ENCODE results near the gene BATF.

Gene BATF

DNA sequence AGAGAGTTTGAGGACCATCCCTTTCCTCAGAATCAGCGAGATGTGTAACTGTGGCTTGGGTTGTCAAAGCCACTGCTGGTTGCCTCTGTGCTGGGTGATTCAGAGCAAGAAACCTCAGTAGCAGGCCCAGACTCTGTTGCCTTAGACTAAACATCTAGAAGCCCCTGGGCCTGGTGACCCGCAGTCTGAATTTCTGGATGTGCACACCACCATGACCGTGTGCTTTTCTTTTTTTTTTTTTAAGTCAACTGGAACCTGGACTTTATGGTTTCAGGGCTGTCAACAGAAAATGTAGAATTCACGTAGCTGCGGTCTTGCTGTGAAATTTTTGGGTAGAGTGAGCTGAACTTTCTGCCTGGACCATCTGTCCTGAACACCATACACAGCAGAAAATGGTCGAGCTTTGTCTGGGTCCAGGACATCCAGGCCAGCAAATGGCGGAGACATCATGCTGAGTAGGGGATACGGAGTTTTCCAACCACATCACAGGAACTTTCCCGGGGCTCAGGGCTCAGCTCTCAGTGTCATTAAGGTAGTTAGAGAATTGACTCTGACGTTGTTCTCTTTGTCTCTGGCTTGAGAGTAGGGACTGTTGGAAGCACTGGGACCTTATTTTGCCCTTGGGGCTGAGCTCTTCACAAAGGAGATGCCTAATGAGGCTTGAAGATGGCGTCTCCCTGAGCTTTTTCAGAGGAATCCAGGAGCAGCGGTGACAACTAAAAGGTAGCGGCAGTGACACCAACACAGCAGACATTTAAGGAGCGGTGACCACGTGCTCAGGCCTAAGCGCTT lies 23.0 kb upstream of the BATF start:
- DNase-seq (ENCODE audit: low read depth in 2 of 2), result no peak

DNA sequence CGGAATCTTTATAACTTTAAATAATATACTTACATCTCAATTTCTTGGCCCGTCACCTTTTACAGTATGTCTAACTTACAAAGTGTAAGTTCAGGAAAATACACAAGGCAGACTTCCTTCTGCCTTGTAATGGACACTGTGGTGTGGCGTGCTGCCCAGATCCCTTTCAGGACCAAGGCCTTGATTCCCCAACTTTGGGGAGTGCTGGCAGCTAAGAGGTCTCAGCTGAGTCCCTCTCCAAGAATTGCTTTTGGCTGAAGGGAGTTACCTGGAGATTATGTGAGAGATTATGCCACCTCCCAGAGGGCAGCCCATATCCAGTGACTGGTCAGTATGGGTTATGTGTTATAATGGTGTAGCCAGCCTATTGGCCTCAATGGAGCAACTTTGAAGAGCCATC lies 21.2 kb upstream of the BATF start:
- DNase-seq (ENCODE audit: low read depth in 2 of 2), result no peak

DNA sequence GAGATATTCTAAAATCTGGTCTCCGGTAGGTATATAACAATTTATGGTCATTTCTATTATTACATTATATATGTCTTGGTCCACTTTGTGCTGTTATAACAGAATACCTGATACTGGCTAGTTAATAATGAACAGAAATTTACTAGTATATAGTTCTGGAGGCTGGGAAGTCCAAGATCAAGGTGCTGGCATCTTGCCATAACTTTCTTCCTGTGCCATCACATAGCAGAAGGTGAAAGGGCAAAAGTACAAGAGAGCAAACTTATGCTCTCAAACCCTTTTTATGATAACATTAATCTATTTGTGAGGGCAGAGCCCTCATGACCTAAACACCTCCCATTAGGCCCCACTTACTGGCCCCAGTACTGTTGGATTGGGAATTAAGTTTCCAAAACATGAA lies 17.9 kb upstream of the BATF start:
- DNase-seq (ENCODE audit: low read depth in 2 of 2), result no peak

DNA sequence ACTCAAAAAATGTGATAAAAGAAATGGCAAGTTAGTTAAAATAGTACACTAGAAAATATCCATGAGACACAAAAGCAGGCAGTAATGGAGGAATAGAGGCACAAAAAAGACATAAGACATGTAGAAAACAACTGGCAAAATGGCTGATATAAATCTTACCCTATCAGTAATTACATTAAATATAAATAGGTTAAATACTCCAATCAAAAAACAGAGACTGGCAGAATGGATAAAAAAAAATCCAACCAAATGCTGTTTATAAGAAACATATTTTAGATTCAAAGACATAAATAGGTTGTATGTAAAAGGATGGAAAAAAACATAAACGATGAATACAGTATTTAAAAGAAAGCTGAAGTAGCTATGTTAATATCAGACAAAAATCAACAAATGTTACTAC lies 15.3 kb upstream of the BATF start:
- no peak for DNase-seq (ENCODE audit: low read depth in 2 of 2)

DNA sequence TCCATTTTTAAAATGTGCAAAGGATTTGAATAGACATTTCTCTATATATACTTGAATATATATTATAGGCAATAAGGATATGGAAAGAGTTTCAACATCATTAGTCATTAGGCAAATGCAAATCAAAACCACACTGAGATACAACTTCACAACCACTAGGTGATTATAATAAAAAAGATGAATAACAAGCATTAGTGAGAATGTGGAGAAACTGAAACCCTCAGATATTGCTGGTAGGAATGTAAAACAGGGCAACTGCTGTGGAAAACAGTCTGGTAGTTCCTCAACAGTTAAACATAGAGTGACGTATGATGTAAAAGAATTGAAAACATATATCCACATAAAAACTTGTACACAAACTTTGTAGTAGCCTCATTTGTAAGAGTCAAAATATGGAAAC lies 11.7 kb upstream of the BATF start:
- DNase-seq (ENCODE audit: low read depth in 2 of 2), result no peak

DNA sequence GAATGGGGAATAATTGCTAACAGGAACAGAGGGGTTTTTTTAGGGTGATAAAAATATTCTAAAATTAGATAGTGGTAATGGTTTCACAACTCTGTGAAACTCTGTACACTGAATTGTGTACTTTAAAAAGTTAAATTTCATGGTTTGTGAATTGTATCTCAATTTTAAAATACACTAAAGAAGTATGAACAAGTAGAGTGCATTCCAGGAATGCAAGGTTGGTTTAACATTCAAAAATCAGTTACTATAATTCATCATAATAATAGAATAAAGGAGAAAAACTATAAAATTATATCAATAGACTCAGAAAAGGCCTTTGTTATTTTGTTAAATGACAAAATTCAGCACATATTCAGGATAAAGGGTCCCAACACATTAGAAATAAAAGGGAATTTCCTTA lies 11.1 kb upstream of the BATF start:
- no peak for DNase-seq (ENCODE audit: low read depth in 2 of 2)

DNA sequence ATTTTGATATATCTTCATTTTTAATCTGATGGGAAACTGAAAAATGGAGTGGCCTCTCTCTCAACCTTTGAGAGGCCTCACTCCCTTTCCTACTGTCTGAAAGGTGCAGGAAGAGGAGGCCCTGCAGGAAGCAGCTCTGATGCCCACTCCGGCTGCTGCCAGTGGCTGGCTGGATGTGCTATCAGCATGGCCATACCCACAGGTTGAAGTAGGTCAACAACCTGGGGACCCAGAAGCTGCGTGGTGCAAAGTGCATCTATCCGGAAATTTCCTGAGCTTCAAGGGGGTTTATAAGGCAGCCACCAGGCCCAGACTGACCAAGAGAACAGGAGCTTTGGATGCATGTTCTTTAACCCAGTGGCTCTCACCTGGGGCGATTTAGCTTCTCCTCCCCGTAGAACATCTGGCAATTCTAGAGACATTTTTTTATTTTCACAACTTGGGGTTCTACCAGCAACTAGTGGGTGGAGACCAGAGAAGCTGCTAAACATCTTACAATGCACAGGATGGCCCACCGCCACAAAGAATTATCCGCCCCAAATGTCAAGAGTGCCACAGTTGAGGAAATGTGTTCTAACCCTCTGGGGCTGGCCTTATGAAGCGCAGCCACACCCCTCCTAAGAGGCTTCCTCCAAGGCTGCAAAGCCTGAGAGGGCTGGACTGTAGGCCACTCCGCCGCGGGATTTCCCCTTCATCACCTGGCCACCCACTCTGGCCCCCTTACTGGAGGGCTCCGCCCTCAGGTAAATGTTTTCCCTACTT lies 8.2 kb upstream of the BATF start:
- DNase-seq (ENCODE audit: low read depth in 2 of 2), result no peak

DNA sequence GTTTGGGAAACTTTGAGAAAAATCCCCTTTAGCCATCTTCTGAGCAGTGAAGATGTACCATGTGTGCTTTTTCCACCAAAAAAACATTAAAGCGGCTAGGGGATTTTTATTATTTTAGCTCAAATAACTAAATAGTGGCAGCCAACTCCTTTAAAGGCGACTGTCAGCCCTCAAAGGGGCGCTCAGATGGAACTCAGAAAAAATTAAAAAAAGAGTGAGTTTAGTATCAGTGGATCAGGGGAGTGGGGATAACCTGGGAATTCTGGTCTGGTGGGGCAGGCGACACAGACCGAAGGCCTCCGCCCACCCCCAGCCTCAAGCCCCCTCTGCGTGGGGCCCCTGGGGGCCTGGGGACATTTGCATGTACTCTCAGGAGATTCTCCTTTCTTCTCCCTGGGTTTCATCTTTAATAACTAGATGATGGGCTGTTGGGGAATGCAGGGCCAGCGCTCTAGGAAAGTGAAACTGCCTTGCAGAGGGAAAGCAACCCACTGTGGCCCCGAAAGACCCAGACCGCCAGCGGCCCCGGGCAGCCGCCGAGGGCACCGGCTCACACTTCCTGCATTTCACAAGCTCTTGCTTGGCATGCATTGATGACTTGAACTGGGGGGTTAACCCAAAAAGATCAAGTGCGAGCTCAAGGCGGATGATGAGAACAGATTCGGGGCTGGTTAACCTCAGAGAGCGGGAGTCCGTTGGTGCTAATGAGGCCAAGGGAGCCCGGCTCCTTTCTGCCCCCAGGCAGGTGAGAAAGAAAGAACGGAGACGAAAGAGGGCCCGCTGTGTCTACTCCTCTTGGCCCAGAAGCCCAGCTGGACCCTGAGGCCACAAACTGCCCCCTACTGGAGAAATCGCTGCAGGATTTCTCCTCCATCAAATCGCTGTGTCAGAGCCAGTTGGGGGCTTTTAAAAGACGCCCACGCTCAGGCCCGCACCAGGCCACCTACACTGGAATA lies 7.3 kb upstream of the BATF start:
- DNase-seq (ENCODE audit: low read depth in 2 of 2), result no peak

DNA sequence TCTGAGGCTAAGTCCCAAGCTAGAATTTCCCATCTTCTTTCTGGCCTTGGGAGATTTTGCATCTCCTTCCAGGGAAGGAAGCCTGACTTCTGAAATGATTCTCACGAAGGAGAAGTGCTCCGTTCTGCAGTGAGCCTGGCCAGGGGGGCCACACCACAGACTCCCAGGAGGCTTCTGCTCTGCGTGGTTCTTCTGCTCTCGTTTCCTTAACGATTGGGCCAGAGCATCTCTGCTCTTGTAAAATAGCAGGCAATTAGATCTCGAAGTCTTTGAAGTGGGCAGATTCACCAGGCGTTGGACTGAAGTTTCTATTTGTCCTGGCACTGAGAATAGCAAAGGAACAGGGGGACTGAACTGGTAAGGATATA lies 6.7 kb upstream of the BATF start:
- no peak for DNase-seq (ENCODE audit: low read depth in 2 of 2)

DNA sequence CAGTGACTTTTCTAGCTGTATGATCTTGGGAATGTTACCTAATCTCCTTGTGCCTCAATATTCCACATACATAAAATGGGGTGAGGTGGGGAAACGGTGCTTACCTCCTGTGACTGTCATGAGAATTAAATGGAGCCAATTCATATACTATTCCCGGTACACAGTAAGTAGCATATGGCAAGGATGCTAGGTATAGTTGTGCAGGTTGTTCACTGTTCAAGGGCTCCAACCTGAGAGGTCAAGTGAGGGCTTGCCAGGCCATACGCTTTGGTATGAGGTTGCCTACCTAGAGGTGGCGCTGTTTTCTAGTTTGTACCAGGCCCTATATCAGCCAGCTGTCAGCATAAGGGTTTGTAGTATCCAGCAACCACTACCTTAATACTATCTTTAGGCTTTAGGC lies 3.6 kb upstream of the BATF start:
- DNase-seq (ENCODE audit: low read depth in 2 of 2), result no peak

DNA sequence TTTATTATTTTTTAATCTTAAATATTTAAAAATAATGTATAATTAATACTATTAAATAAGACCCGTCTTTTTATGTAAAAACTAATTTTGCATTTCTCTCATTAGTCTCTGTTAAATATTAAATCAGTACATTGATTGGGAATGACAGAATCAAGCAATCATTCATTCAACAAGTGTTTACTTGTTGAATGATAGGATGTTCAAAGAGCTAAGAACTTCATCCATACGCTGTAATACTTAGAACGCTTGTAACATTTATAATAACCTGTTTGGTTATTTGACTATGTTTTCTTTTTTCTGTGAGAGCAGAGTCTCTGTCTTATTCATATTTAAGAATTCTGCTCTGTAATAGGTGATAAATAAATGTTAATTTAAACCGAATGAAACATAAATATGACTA lies 2.9 kb upstream of the BATF start:
- DNase-seq (ENCODE audit: low read depth in 2 of 2), result no peak

DNA sequence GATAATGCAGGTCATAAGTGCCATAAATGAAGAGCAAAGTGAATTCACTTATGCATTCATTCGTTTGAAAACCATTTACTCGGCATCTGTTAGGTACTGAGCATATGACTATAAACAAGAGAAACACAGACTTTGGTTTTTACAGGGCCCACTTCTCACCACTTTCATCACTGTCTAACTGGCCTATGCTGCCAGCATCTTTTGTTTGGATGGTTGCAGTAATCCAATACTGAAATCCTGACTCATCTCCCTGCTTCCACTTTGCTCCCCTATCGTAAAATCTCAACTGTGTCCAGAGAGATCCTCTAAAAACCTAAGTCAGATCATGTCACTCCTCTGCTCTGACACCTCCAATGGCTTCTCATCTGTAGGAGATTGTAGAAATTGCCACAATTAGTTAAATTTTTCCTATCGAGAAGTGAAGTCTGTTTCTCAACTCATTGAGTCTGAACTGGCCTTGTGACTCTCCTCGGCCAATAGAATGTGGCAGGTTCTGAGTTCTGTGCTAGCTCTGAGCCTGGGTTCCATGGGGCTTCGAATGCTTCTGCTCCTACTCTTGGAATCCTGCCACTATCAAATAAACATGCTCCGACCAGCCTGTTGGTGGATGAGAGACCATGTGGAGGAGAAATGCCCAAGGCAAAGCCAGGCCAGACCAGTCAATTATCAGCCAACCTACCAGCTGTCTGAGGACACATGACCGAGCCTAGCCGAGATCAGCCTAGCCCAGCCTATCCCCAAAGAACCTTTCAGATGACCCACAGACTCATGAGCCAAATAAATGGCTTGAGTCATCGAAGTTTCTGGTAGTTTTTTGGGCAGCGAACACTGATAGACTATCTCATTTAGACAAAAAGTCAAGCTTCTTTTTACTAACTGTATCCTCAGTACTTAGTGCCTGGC lies 2.2 kb upstream of the BATF start:
- no peak for DNase-seq (ENCODE audit: low read depth in 2 of 2)

DNA sequence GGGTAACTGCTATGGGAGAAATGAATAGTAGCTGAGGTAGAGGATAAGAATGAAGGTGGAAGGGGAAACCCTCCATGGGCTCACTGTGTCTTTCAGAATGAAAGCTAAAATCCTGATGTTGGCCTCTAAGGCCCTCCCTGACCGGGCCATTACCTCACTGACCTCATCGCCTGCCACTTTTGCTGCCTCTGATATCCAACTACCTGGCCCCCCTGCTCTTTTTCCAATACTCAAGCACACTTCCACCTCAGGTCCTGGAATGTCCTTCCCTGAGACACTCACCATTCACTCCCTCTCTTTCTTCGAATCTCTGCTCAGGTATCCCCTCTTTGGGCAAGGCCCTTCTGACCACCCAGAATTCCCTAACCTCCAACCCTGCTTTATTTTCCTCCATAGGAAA lies 1.4 kb upstream of the BATF start:
- no peak for DNase-seq (ENCODE audit: low read depth in 2 of 2)

DNA sequence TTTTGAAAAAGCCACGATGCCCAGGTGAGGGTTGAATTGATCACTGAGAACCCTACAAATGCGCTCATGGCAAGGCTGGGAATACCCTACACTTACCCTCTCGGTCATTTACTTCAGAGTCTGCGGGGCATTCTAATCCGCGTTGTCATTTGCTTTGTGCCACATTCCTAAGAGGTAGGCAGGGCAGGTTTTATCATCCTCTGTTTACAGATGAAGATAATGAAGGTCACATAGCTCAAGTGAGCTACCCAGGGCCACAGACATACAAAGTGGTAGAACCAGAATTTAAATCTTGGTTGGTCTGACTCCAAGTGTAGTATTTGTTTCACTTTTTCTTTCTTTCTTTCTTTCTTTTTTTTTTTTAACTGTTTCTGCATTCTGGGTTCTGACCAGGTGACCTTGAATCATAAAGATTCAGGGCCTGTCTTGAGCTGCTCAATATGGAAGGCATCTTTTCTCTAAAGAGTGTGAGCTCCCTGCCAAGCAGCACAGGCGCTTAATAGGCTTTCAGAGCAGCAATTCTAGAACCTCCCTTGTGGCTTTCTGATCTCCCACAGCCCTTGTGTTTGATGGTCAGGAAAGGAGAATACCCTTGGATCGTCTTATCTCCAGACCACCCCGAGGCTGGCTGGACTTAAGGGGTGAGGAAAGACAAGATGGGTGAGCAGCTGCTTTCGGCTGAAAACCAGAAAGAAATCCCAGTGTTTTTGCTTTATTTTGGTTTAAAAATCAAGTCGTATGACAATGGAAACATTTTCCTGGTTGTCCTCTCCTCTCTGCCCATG lies 662 bp upstream of the BATF start:
- DNase-seq (ENCODE audit: low read depth in 2 of 2), result no peak

DNA sequence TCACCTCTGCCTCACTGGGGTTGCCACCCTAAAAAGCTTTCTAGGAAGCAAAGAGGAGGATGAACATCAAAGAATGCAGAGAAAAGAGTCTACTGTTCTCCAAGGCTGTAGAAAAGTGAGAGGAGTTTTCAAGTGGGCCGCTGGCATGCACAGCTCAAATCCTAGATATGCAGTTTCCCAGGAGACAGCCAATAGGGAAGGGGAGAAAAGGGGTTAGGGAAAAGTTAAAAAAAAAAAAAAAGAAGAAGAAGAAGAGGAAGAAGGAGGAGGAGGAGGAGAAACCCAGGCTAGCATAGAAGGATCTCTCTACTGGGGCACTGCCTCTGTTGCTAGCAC lies 682 bp downstream of the BATF start:
- no peak for DNase-seq (ENCODE audit: low read depth in 2 of 2)

DNA sequence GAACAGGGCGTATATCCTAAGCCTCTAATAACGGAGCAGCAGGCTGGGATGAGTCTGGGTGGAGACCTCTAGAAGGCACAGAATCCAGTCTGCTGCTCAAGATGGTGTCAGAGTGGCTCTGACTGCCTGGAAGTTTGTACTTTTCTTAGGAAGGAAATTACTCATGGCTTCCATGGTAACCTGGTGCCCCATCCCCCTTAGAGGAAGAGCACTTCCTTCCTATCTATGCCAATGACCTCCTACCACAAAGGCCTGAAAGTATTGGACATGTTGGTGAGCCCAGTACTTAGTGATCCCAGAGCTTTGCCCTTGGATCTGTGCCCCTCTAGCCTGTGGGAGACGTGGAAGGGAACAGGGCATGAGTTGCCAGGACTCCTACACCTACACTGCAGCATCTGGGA lies 1.5 kb downstream of the BATF start:
- DNase-seq (ENCODE audit: low read depth in 2 of 2), result no peak

DNA sequence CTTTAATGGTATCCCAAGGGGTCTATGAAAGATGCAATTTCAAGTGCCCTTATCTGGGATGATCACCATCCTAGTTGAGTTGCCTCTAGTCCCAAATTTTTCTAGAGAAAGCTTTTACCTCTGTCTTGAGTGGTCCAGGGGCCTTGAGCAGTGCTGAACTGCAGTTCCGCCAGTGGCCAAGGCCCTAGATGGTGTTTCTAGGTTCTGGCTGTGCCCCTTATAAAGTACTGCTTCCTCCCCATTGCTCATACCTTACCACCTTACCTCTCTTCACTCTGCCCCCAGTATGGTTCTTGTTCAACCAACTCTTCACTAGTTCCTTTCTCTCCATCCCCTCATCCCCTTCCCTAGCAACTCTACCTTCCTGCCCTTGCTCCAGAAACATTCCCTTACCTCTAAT lies 3.7 kb downstream of the BATF start:
- DNase-seq (ENCODE audit: low read depth in 2 of 2), result no peak

DNA sequence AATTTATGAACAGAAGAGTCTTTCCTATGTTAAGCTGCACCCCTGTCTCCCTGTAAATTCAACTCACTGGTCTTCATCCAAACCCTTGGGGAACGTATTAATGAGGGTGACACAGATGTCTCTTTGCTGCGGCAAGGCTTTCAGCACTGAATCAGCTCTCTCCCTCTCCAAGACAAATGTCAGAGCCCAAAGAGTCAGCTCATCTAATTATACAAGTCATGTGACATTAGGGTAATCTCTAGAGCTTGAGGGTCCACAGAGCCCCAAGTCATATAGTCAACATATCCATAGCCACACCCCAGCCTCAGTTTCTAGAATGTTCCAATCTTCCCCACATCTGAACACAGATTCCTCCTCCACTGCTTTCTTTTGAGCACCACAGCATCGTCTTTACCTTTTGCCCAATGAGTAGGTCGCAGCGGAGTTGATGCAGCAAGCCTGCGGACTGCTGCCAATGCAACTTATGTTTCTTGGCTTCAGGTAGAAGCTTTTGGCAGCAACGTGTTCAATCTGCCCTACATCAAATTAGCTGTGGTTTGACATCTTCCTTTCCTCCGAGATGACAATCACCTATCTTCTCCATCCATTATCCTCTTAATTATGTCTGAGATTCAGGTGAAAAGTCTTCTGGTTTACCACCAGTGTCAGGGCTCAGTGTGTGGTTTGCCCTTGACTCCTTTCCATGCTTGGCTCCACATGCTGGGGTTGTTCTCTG lies 5.3 kb downstream of the BATF start:
- no peak for DNase-seq (ENCODE audit: low read depth in 2 of 2)

DNA sequence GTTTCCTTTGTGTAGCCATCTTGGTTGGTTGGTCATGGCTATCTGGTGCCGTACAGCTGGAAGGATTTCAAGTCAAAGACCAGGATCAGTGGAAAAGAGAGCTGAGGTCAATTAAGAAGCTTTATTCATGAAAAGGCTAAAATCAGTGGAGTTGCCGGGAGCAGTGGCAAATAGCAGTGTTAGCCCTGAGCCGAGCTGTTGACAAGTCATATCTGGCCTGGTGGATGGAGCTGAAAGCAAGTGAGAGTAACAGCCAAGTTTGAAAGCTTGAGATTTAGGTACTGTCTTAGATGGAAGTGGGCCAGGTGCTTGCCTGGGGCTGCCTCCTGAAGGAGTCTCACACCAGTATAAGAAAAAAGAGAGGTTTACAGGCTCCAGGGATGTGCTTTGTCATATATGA lies 9.0 kb downstream of the BATF start:
- DNase-seq (ENCODE audit: low read depth in 2 of 2), result no peak

DNA sequence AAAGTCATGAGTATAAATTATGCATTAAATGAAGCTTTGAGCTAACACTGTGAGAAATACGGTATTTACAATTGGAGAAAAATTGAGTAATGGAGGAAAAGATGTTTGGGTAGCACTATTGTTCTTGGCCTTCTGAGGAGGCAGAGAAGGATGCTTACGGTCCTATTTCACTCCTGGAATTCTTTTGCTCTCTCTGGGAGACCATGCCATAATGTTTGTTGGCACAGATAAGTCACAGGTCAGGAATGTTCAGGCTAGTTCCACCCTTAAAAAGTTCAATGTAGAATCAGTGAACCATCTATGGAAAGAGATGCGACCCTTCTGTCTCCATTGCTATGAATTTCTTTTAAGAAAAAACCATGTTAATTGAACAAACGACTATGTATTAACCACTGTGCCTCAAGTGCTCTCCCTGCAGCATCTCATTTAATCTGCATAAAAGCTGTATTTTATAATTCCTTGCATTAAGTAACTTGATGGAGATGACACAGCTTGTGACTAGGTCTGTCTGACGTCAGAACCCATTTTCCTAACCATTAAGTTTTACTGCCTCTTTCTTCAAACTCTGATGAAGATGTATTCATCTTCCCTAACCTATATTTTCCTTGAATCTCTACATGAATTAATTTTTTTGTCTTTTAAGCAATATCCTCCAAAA lies 9.5 kb downstream of the BATF start:
- no peak for DNase-seq (ENCODE audit: low read depth in 2 of 2)

All from stimulated activated CD8-positive, alpha-beta memory T cell treated with anti-CD3 and anti-CD28 coated beads, Interleukin-2, amount 100 ng/mL, for 1 hour (primary cell).